Esophagus squamous epithelium (tissue), 4 donors: ENCODE measurements around the gene HMCN1.

ENCODE experiments used
- CTCF ChIP-seq, 6 experiments: fragments of 450-650 bp in 4 of 6; fragments of 200-600 bp in 2 of 6; sonication (generic) in 2 of 6; IDR thresholded peaks; one replicate each; pipeline ENCODE4 v1.5.1; 2016 to 2019; ENCODE audit warnings: antibody characterized with exemption in 6 of 6, mild to moderate bottlenecking in 4 of 6, moderate library complexity in 4 of 6
- POLR2A ChIP-seq, 4 donors: fragments of 450-650 bp; IDR thresholded peaks; one replicate each; pipeline ENCODE4 v1.6.1; 2017; ENCODE audit warnings: antibody characterized with exemption in 4 of 4, mild to moderate bottlenecking in 4 of 4, moderate library complexity in 3 of 4

GRCh38 chr1:185936641-185937040, 202.4 kb downstream of the HMCN1 start:
- TF ChIP-seq POLR2A (IDR thresholded peaks at IDR 0.05) (no peak), CTCF (IDR thresholded peaks at IDR 0.05) (no peak)
